SH-SY5Y (cell line): ENCODE results near the gene GLRX.

ENCODE experiments used
- GATA2 ChIP-seq: IDR thresholded peaks from 2 replicates; pipeline ENCODE4 v1.6.1; 2011; ENCODE audit warnings: mild to moderate bottlenecking, low read depth, low read length
- GATA3 ChIP-seq: IDR thresholded peaks from 2 replicates; pipeline ENCODE4 v1.6.1; 2011; ENCODE audit warnings: low read depth, mild to moderate bottlenecking, low read length, moderate library complexity

The GLRX gene

GRCh38 chr5:95841914-95842812, 19.6 kb upstream of the GLRX start:
- no peak for TF ChIP-seq GATA3
- no peak for TF ChIP-seq GATA2

- no peak for TF ChIP-seq GATA2
- TF ChIP-seq GATA3: no peak
Observed at GRCh38 chr5:95840956-95841705, 18.6 kb upstream of the GLRX start.

GRCh38 chr5:95839658-95840057, 17.1 kb upstream of the GLRX start:
- TF ChIP-seq GATA2: no peak
- no peak for TF ChIP-seq GATA3

- TF ChIP-seq GATA3: no peak
- TF ChIP-seq GATA2: no peak
Observed at GRCh38 chr5:95838556-95838955, 16.0 kb upstream of the GLRX start.

GRCh38 chr5:95838001-95838520, 15.5 kb upstream of the GLRX start:
- no peak for TF ChIP-seq GATA3
- no peak for TF ChIP-seq GATA2

- TF ChIP-seq GATA3 (no peak), GATA2 (no peak)
Observed at GRCh38 chr5:95837492-95837891, 15.0 kb upstream of the GLRX start.

- TF ChIP-seq GATA3: no peak
- no peak for TF ChIP-seq GATA2
Observed at GRCh38 chr5:95836544-95836943, 14.0 kb upstream of the GLRX start.

- TF ChIP-seq GATA2 (no peak), GATA3 (no peak)
Observed at GRCh38 chr5:95835682-95836385, 13.3 kb upstream of the GLRX start.

- TF ChIP-seq GATA3 (no peak), GATA2 (no peak)
Observed at GRCh38 chr5:95832664-95833063, 10.1 kb upstream of the GLRX start.

- TF ChIP-seq GATA2 (no peak), GATA3 (no peak)
Observed at GRCh38 chr5:95830226-95830625, 7.7 kb upstream of the GLRX start.

GRCh38 chr5:95827892-95828246, 5.3 kb upstream of the GLRX start:
- TF ChIP-seq GATA3 (no peak), GATA2 (no peak)

GRCh38 chr5:95826949-95827891, 4.7 kb upstream of the GLRX start:
- TF ChIP-seq GATA2: no peak
- no peak for TF ChIP-seq GATA3

GRCh38 chr5:95825495-95825894, 3.0 kb upstream of the GLRX start:
- TF ChIP-seq GATA2 (no peak), GATA3 (no peak)
